ENCODE data around the gene WSB1. TPM values are rescaled to one million over a fixed set of nuclear protein-coding genes. Genes with fewer than 3 reads are reported as not detected.

Gene WSB1
- total and polyA plus RNA-seq, 2 of the 8 experiments (the other 6 are each of a cell fraction or from before 2014, with no cell fraction given), result 113 to 140 TPM

DNA sequence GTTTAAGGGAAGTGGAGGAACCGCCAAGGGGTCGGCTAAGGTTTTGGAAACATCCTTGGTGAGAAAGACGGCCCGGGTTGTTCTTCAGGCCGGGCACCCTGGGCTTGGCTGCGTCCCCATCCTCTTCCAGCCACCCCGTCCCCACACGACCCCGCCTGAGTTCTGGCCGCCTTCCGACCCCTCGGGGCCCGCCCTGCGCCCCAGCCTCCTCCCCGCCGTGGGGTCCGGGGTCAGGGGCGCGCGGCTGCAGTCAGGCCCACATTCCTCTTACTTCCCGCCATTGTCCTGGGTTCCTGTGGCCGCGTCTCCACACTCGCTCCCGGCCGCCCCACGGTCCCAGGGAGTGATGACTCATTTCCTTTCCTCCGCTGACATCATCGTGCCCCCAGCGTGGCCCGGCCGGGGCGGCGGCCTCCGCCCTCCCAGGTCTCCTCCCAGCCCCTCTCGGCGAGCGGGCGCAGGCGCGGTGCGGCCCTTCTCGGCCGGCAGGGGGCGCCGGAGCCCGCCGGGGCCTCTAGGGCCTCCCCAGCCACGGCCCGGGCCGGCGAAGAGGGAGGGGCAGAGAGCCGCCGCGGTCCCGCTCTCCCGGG lies 59.6 kb downstream of the WSB1 start (continued):
- TF ChIP-seq CEBPB (IDR thresholded peaks at IDR 0.05; ENCODE audit: low read depth, low read length) (no peak; the same call in 1 of the 2 replicates), CBX8 (IDR thresholded peaks at IDR 0.05; ENCODE audit: borderline replicate concordance, low read depth, low read length) (no peak), KDM4A (IDR thresholded peaks at IDR 0.05; ENCODE audit: low read depth, low read length, severe bottlenecking) (peak; percentile 40), JUND (IDR thresholded peaks at IDR 0.05; ENCODE audit: low read length) (peak; percentile 98), SIN3A (conservative IDR thresholded peaks at IDR 0.05 in 1 of 2, IDR thresholded peaks at IDR 0.05 in 1 of 2; ENCODE audit: low read depth in 1 of 2, low read length in 2 of 2) (no peak), CTBP2 (IDR thresholded peaks at IDR 0.05; ENCODE audit: borderline replicate concordance, insufficient read depth, insufficient read length, low read length) (peak; percentile 88), KDM1A (IDR thresholded peaks at IDR 0.05; ENCODE audit: borderline replicate concordance, low read length) (no peak), CHD2 (IDR thresholded peaks at IDR 0.05; ENCODE audit: low read length) (no peak), SIX5 (IDR thresholded peaks at IDR 0.05; ENCODE audit: low read depth, low read length) (no peak), PHF8 (conservative IDR thresholded peaks at IDR 0.05; ENCODE audit: low read depth, low read length) (peak; percentile 83), BRCA1 (IDR thresholded peaks at IDR 0.05; ENCODE audit: low read depth, low read length) (no peak), YY1 (IDR thresholded peaks at IDR 0.05; ENCODE audit: low read depth, low read length) (peak; percentile 57), POLR2AphosphoS5 (IDR thresholded peaks at IDR 0.05; ENCODE audit: low read depth, low read length) (peak; percentile 91), MAFK (IDR thresholded peaks at IDR 0.05; ENCODE audit: low read depth, low read length) (no peak), HDAC6 (IDR thresholded peaks at IDR 0.05; ENCODE audit: low read depth, low read length) (no peak), TAF1 (IDR thresholded peaks at IDR 0.05; ENCODE audit: low read depth, low read length) (peak; percentile 67), TBP (IDR thresholded peaks at IDR 0.05; ENCODE audit: low read depth, low read length) (no peak; the same call in none of the 2 replicates), CTCF (IDR thresholded peaks at IDR 0.05; ENCODE audit: control extremely low read depth in 1 of 3, insufficient read depth in 1 of 3, low read depth in 1 of 3, low read length in 3 of 3) (peak; percentile 74 to 96 (median 76)), RAD21 (IDR thresholded peaks at IDR 0.05 in 1 of 2, conservative IDR thresholded peaks at IDR 0.05 in 1 of 2; ENCODE audit: low read depth in 2 of 2, low read length in 2 of 2) (peak; percentile 52 to 85; a peak in 3 of 4 replicates), NRF1 (IDR thresholded peaks at IDR 0.05; ENCODE audit: low read depth, low read length) (peak; percentile 47; the same call in 1 of the 2 replicates), EZH2 (IDR thresholded peaks at IDR 0.05; ENCODE audit: low read depth, low read length, severe bottlenecking) (no peak)
- TF ChIP-seq, protein P1, sequence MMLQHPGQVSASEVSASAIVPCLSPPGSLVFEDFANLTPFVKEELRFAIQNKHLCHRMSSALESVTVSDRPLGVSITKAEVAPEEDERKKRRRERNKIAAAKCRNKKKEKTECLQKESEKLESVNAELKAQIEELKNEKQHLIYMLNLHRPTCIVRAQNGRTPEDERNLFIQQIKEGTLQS (IDR thresholded peaks at IDR 0.05; ENCODE audit: insufficient read depth, low read depth, low read length), result peak; percentile 59; the same call in 1 of the 2 replicates

All from H1 (cell line).